Heart left ventricle (tissue), 13 donors: ENCODE measurements around the gene PCCA.

ENCODE experiments used
- POLR2A ChIP-seq, 2 donors: fragments of 450-650 bp; IDR thresholded peaks; one replicate each; pipeline ENCODE4 v1.6.1; 2017; ENCODE audit warnings: antibody characterized with exemption in 2 of 2, mild to moderate bottlenecking in 2 of 2, moderate library complexity in 2 of 2
- TF ChIP-seq, protein P1 (sequence below), 12 donors: fragments of 200-600 bp; sonication (generic) in 4 of 12; IDR thresholded peaks; one replicate each; pipeline versions ENCODE4 v1.5.0 to v1.8.0; 2018 to 2022; ENCODE audit warnings: antibody characterized with exemption in 12 of 12, mild to moderate bottlenecking in 5 of 12
- donor health status: ischemic (EF 13 %, LVEDD 7.1; RV severe dilation, severe dysfunction).
- donor health status: DM: no; HTN: yes; CAD: no.
- donor health status: DM: no; HTN: no; CAD: no.
- donor health status: ischemic (EF 25% LVEDD 6.9; RV normal size, moderate dysfunction).
- donor health status: ischemic (EF 25% LVEDD 5.7; RV mildly dilated, moderate dysfunction).
- donor health status: ischemic (EF 35%, LVEDD 5.7; RV mildly dilated, moderate dysfunction).
- donor health status: nonischemic (EF 11% LVEDD 7.7; RV severe dilation, severe dysfunction).
- donor health status: DM: yes; HTN: yes; CAD: no.
- donor health status: PGD.
- donor health status: ischemic (EF 29% LVEDD 5.4; RV normal size, mild dysfunction).
- donor health status: nonischemic (EF 23%, LVEDD 6.1; RV moderate dilation, normal function).

DNA sequence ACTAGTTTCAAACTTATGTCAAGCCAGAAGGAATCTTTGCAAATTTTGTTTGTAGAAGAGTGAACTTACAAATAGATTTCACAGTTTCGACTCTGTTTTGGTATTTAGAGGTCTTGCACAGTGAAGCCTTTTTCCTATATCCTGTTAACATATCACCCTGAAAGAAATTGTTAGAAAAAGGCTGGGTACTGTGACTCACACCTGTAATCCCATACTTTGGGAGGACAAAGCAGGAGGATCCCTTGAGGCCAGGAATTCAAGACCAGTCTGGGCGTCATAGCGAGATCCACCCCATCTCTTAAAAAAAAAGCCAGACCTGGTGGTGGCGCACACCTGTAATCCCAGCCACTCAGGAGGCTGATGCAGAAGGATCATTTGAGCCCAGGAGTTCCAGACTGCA is 275.7 kb downstream of the PCCA start:
- TF ChIP-seq, protein P1, sequence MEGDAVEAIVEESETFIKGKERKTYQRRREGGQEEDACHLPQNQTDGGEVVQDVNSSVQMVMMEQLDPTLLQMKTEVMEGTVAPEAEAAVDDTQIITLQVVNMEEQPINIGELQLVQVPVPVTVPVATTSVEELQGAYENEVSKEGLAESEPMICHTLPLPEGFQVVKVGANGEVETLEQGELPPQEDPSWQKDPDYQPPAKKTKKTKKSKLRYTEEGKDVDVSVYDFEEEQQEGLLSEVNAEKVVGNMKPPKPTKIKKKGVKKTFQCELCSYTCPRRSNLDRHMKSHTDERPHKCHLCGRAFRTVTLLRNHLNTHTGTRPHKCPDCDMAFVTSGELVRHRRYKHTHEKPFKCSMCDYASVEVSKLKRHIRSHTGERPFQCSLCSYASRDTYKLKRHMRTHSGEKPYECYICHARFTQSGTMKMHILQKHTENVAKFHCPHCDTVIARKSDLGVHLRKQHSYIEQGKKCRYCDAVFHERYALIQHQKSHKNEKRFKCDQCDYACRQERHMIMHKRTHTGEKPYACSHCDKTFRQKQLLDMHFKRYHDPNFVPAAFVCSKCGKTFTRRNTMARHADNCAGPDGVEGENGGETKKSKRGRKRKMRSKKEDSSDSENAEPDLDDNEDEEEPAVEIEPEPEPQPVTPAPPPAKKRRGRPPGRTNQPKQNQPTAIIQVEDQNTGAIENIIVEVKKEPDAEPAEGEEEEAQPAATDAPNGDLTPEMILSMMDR (IDR thresholded peaks at IDR 0.05), result no peak
- no peak for TF ChIP-seq POLR2A (IDR thresholded peaks at IDR 0.05)
